Activated T-cell treated with anti-CD3 and anti-CD28 coated beads for 48 hours (primary cell): ENCODE results near the gene NR2C1.
"Not testable (repeated sequence)": the region's sequence is repeated elsewhere in the genome, so short reads cannot be mapped to it uniquely, and the experiment has no call there.

Experiments
- DNase-seq: peaks from one replicate; pipeline ENCODE4 v3.0.0-alpha.2; 2020; ENCODE audit warnings: low read depth

NR2C1 gene

DNA sequence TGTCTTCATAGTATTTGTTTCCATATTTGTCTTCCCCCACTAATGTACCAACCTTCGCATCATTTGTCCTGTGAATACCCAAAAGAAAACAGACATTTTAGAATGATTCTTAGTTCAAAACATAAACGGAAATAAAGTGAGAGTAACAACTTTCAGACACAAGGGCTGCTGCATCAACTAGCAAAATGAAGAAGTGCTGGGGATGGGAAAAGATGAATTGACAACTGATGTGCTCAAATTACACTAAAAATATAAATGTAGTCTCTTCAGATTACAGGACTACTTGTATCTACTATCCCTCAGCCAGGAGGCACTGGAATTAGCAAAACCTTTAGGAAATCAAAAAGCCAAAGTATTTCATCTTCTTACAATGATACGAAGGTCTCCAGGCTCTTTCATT, 70.7 kb downstream of the NR2C1 start:
- no peak for DNase-seq

GRCh38 chr12:94998326-94998725, 75.1 kb downstream of the NR2C1 start:
- DNase-seq, result no peak

DNA sequence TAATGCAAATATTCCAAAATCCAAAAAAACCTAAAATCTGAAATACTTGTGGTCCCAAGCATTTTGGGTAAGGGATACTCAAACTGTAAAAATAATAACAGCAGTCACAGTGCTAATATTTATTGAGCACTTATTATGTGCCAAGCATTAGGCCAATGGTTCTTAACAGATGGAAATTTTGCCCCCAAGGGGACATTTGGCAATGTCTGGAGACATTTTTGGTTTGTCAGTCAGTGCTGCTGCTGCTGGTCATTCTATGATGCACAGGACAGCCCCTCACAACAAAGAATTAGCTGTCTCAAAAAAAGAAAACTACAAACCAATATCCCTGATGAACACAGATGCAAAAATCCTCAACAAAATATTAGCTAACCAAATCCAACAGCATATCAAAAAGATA, 75.7 kb downstream of the NR2C1 start:
- DNase-seq, result no peak

DNA sequence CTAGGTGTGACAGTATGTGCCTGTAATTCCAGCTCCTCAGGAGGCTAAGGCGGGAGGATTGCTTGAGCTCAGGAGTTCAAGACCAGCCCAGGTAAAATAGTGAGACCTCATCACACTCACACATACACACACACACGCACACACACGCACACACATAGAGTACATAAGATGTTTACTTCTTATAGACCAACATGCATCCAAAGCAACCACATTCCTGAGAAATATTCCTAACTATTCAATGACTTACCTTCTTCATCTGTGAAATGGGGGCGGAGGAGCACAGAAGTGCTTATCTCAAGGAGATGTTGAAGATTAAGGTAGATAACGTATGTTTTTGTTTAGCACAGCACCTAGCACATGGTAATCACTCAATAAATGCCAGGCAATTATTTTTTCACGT, 76.4 kb downstream of the NR2C1 start:
- no peak for DNase-seq

DNA sequence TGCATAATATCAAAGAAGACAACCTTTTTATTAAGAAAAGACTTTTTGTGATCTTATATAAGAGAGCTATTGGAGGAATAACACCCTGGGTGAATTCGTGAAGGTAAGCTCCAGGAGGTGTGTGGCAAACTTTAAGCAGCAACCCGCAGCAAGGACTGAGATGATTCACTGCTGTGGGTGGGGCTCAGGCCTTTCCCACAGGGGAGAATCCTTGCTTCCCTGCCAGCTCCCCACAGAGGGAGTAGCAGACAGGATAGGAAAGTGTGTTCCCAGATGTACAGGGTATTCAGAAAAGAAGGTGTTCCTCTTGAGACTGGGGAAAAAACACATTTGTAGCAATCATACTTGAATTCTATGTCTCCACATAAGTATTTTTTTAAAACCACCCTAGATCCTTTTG, 79.1 kb downstream of the NR2C1 start:
- DNase-seq, result no peak

DNA sequence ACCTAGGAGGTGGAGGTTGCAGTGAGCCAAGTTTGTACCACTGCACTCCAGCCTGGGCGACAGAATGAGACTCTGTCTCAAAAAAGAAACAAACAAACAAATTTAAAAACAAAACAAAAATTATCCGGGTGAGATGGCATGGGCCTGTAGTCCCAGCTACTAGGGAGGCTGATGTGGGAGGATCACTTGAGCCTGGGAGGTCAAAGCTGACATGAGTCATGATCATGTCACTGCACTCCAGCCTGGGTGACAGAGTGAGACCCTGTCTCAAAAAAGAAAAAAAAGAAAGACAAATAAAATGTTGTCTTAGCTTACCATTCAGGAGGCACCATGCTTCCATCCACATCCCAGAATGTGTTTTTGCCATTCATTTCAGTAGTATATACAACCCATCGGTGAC, 79.6 kb downstream of the NR2C1 start:
- DNase-seq, result not testable (repeated sequence)

DNA sequence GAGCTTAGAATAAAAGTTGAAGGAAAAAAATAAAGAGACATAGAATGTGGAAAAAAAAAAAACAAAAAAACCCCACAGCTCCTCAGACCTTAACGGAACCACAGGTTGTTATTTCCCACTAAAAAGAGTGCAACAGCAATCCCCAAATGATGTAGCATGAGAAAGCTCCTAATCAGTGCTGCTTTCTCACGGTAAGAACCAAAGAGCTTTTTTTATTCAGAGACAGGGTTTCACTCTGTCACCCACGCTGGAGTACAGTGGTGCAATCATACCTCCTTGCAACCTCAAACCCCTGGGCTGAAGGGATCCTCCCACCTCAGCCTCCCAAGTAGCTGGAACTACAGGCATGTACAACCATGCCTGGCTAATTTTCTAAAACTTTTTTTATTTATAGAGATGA, 83.2 kb downstream of the NR2C1 start:
- no peak for DNase-seq

DNA sequence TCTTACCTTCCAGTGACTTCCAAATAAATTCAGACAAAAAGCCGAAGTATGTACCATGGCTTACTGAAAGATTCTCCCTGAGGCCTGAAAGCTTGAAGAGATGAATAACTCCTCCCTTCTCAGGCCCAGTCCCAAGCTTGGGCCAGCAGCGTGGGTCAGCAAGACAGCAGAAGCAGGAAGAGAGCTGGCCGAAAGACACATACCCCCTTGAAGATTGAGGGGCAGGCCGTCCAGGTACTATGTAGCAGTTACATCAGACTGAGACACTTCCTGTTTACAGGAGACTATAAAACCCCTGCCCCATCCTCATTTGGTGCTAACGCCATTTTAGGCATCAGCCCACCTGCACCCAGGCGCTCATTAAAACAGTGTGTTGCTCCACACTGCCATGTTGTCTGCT, 84.9 kb downstream of the NR2C1 start:
- DNase-seq, result no peak

- no peak for DNase-seq
Observed at GRCh38 chr12:94987801-94988200, 85.6 kb downstream of the NR2C1 start.

- DNase-seq, result no peak
Observed at GRCh38 chr12:94987076-94987669, 86.2 kb downstream of the NR2C1 start.

DNA sequence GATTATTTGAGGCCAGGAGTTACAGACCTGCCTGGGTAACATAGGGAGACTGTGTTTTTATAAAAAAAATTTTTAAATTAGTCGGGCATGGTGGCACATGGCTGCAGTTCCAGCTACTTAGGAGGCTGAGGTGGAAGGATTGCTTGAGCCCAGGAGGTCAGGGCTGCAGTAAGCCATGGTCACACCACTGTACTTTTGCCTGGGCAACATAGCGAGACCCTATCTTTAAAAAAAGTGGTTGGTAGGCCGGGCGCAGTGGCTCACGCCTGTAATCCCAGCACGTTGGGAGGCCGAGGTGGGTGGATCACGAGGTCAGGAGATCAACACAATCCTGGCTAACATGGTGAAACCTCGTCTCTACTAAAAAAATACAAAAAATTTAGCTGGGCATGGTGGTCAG, 88.3 kb downstream of the NR2C1 start:
- DNase-seq, result not testable (repeated sequence)

DNA sequence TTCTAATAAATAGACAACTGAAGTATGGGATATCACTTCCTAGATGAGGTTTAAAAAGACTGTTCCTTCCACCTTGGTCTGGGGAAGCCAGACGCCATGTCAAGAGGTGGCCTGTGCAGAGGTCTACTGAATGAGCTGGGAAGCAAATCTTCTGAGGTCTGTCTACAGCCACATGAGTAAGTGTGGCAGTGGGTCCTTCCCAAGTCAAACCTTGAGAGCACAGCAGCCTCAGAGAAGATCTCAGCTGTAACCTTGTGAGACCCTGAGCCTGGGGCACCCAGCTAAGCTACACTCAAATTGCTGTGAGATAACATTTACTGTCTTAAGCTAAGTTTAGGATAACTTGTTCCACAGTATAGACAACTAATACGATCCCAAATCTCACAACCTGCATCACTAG, 90.1 kb downstream of the NR2C1 start:
- DNase-seq, result no peak

- DNase-seq, result no peak
Observed at GRCh38 chr12:94982456-94982855, 91.0 kb downstream of the NR2C1 start.

- DNase-seq, result no peak
Observed at GRCh38 chr12:94980577-94980976, 92.8 kb downstream of the NR2C1 start.

- DNase-seq, result no peak
Observed at GRCh38 chr12:94979941-94980340, 93.5 kb downstream of the NR2C1 start.

GRCh38 chr12:94977766-94978468, 95.5 kb downstream of the NR2C1 start:
- DNase-seq, result no peak

GRCh38 chr12:94973221-94973620, 100.2 kb downstream of the NR2C1 start:
- DNase-seq, result no peak

DNA sequence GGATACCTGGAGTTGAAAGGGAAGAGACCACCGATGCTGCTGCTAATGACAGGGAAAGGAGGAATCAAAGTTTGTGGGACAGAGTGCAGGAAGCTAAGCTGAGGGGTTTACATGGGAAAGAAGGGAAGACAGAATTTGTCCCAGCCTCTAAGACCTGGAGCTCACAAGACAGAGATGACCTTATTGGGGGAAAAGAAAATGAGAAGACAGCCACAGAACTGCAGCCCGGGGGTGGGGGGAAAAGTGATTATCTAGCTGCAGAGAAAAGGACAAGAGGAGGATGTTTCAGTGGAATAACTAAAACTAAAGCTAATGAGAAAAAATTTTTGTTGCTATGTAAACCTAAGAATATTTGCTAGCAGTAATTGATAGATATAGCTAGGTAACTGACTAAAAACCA, 100.6 kb downstream of the NR2C1 start:
- DNase-seq, result no peak

- DNase-seq, result no peak
Observed at GRCh38 chr12:94971923-94972322, 101.5 kb downstream of the NR2C1 start.

GRCh38 chr12:94970560-94970959, 102.9 kb downstream of the NR2C1 start:
- DNase-seq, result no peak
